ENCODE data around the gene RBP2. TPM values are rescaled to one million over a fixed set of nuclear protein-coding genes. Genes with fewer than 3 reads are reported as not detected.

RBP2 gene
- total RNA-seq, 2 donors from 2014 or later: not detected

DNA sequence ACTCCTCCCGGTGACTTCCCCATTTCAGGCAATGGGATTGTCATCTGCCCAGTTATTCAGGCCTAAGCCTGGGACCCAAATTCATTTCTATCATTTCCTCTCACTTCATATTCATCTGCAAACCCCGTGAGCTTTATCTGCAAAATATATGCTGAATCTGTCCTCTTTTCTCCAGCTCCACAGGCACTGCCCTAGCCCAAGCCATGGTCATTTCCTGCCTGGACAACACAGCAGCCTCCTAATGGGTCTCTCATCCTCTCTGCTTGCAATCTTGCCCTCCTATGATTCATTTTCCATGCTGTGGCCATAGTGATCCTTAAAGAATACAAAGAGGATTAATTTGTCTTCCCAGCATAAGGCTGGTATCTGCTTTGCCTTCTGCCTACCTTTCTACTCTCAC, 6.1 kb downstream of the RBP2 start:
- Histone ChIP-seq H3K27ac (no peak overlapping the region), H3K27me3 (no peaks in the 10 kb centered on the region), H3K4me3 (no peak overlapping the region), H3K36me3 (no peaks in the 10 kb centered on the region), H3K4me1 (peaks cover 0 to 9% of the 10 kb centered on the region in 2 donors), H3K9me3 (no peaks in the 10 kb centered on the region)
- no peak for TF ChIP-seq CTCF (IDR thresholded peaks at IDR 0.05)
- no peak for DNase-seq (ENCODE audit: low spot score)

DNA sequence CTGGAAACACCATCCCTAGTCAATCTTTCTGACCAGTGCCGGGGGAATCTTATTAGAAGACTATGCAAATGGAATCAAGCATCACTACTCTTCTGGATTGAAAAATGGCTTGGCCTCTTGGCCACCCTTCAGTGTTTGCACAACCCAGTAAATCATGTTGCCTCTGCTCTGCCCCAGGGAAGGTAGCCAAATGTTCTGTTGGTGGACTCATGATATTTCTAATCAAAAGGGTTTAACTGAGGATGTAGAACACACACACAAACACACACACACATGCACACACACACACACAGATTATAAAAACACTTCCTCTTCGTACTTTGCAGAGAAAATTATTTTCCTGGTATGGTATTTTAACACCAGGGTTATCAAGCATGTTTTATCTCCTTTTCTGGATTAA, 7.9 kb downstream of the RBP2 start:
- no peak overlapping the region for H3K4me3 ChIP-seq
- DNase-seq (ENCODE audit: low spot score): no peak
- H3K27ac ChIP-seq: no peak overlapping the region

DNA sequence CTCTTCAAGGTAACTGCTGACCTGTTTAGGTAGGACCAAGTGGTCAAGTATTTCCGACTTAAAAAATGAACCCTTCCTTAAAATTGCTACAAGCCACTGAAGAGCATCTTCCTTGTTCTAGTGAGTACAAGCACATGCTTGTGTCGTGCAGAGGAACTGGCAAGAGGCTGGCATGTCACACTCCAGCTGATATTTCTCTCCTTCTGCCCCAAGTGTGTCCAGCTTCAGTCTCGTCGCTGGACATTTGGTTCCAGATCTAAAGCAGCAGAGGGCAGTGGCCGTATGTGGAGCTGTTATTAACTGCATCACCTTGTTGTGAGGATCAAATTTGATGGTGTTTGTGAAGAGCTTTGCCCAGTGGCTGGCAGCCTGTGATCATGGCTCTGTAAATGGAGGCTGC, 10.0 kb downstream of the RBP2 start:
- Histone ChIP-seq H3K27me3 (no peaks in the 10 kb centered on the region), H3K27ac (no peak overlapping the region), H3K9me3 (no peaks in the 10 kb centered on the region), H3K4me1 (peaks cover 0 to 9% of the 10 kb centered on the region in 2 donors), H3K4me3 (no peak overlapping the region), H3K36me3 (no peaks in the 10 kb centered on the region)
- TF ChIP-seq CTCF (IDR thresholded peaks at IDR 0.05): peak in 1 of 2 donors; percentile 37
- no peak for DNase-seq (ENCODE audit: low spot score)

More for the DNA sequence above, 7.9 kb downstream of the RBP2 start:
- H3K4me1 ChIP-seq: peaks cover 0 to 9% of the 10 kb centered on the region in 2 donors
- no peak for TF ChIP-seq CTCF (IDR thresholded peaks at IDR 0.05)
- no peaks in the 10 kb centered on the region for H3K36me3 ChIP-seq
- no peaks in the 10 kb centered on the region for H3K9me3 ChIP-seq
- H3K27me3 ChIP-seq: no peaks in the 10 kb centered on the region

DNA sequence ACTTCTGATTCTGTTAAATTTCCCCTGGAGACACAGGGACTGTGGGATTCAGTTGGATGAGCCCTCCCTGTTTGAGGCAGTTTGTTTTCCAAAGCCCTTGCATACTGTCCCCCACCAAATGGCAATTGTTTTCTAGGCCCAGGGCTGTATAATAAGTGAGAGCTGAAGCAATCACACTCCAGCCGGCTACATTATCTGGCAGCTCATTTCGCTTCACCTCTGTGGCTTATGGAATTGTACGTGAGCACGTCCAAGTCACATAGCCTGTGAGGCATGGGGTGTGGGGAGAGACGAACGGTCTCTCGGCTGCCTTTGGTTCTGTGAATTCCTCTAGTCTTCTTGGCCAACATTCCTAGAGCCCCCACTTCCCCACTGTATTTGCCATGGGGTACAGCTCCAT, 10.7 kb downstream of the RBP2 start:
- TF ChIP-seq CTCF (IDR thresholded peaks at IDR 0.05): no peak

DNA sequence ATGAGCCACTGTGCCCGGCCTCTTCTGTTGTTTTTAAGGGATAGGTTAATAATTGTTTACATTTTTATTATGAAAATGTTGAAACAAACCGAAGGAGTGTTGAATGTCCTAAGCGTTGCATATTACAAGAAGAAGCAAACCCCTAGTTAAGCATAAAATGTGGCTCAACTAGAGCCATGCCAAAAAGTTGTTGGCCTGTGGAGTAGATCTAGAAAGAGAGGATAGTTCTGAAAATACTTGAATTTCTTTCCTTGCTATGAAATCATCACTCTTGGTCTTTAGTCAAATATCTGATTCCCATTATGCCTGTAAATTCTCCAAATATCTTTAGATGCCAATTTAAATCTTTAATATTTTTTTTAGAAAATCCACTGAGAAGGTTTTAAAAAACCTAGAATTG, 12.8 kb downstream of the RBP2 start:
- Histone ChIP-seq H3K4me3 (no peak overlapping the region), H3K36me3 (no peaks in the 10 kb centered on the region), H3K27ac (no peak overlapping the region), H3K27me3 (no peaks in the 10 kb centered on the region), H3K4me1 (peaks cover 0 to 4% of the 10 kb centered on the region in 2 donors), H3K9me3 (no peaks in the 10 kb centered on the region)
- DNase-seq (ENCODE audit: low spot score): no peak
- no peak for TF ChIP-seq CTCF (IDR thresholded peaks at IDR 0.05)

More for the DNA sequence above, 10.7 kb downstream of the RBP2 start:
- Histone ChIP-seq H3K4me3 (no peak overlapping the region), H3K36me3 (no peaks in the 10 kb centered on the region), H3K27ac (no peak overlapping the region), H3K4me1 (peaks cover 0 to 9% of the 10 kb centered on the region in 2 donors), H3K27me3 (no peaks in the 10 kb centered on the region), H3K9me3 (no peaks in the 10 kb centered on the region)
- DNase-seq (ENCODE audit: low spot score): no peak

GRCh38 chr3:139460529-139460928, 15.8 kb downstream of the RBP2 start:
- no peaks in the 10 kb centered on the region for H3K27me3 ChIP-seq
- no peak overlapping the region for H3K4me3 ChIP-seq
- H3K27ac ChIP-seq: no peak overlapping the region
- H3K36me3 ChIP-seq: no peaks in the 10 kb centered on the region
- no peak for DNase-seq (ENCODE audit: low spot score)
- no peaks in the 10 kb centered on the region for H3K4me1 ChIP-seq
- H3K9me3 ChIP-seq: no peaks in the 10 kb centered on the region
- TF ChIP-seq CTCF (IDR thresholded peaks at IDR 0.05): no peak

Data from right atrium auricular region (tissue), 2 donors.